Measurements from ENCODE around the gene RILPL2.
"Not testable (repeated sequence)": the region's sequence is repeated elsewhere in the genome, so short reads cannot be mapped to it uniquely, and the experiment has no call there.

The RILPL2 gene

DNA sequence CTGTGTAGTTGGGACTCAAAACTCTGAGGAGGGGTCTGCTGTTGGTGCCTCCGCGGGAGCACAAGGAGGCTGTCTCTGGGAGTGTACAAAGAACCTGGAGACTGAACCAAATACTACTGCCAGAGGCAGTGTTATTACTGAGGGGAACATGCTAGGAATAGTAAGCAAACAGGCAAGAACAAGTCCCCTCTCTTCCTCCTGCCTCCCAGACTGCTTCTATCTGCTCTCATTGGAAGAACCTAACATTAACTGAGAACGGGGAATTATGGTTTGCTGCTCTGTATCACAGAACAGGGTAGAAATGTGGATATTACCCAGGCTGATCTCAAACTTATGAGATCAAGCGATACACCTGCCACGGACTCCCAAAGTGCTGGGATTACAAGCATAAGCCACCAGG, 57.1 kb downstream of the RILPL2 start:
- DNase-seq = no peak

DNA sequence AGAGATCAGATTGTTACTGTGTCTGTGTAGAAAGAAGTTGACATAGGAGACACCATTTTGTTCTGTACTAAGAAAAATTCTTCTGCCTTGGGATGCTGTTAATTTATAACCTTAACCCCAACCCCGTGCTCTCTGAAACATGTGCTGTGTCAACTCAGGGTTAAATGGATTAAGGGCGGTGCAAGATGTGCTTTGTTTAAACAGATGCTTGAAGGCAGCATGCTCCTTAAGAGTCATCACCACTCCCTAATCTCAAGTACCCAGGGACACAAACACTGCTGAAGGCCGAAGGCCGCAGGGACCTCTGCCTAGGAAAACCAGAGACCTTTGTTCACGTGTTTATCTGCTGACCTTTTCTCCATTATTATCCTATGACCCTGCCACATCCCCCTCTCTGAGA, 64.1 kb downstream of the RILPL2 start:
- DNase-seq = not testable (repeated sequence)

GRCh38 chr12:123371667-123372368, 64.7 kb downstream of the RILPL2 start:
- not testable (repeated sequence) for DNase-seq

DNA sequence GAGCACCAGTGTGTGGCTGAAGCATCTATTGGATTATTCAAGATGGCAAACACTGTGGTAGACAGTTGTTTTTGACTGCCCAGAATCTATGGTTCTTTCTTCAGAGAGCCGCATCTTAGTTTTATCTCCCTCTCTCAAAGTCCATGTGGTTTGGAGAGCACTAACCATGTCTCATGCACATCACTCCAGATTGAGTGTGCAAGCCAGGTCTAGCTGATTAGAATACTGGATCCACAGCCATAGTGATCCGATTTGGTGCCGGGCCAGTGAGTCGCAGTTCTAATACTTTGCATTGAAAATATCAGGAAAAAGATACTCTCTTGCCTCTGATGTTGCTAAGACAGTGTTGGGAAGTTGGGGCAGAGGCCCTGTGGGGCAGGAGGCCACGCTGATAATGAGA, 67.3 kb downstream of the RILPL2 start:
- DNase-seq = no peak

DNA sequence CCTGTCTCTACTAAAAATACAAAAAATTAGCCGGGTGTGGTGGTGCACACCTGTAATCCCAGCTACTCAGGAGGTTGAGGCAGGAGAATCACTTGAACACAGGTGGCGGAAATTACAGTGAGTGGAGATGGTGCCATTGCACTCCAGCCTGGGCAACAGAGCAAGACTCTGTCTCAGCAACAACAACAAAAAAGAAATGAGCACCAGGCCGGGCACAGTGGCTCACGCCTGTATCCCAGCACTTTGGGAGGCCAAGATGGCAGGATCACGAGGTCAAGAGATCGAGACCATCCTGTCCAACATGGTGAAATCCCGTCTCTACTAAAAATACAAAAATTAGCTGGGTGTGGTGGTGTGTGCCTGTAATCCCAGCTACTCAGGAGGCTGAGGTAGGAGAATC, 68.1 kb downstream of the RILPL2 start:
- DNase-seq = not testable (repeated sequence)

GRCh38 chr12:123367511-123367910, 69.0 kb downstream of the RILPL2 start:
- DNase-seq = no peak
